CD4-positive, alpha-beta T cell treated with Interleukin-15 for 4 hours (primary cell): Measurements from ENCODE around the gene AP3S1.
"Not testable (repeated sequence)": the region's sequence is repeated elsewhere in the genome, so short reads cannot be mapped to it uniquely, and the experiment has no call there.

Experiments used
- DNase-seq: peaks from one replicate; pipeline ENCODE4 v3.0.0-alpha.2; 2020; ENCODE audit warnings: low spot score

AP3S1 gene

GRCh38 chr5:115873392-115873791 lies 31.7 kb downstream of the AP3S1 start:
- DNase-seq, result no peak

GRCh38 chr5:115875447-115875846 lies 33.7 kb downstream of the AP3S1 start:
- no peak for DNase-seq

- not testable (repeated sequence) for DNase-seq
Observed at GRCh38 chr5:115877342-115877741, 35.6 kb downstream of the AP3S1 start.

GRCh38 chr5:115882434-115882833 lies 40.7 kb downstream of the AP3S1 start:
- DNase-seq, result not testable (repeated sequence)

- DNase-seq, result no peak
Observed at GRCh38 chr5:115884704-115885103, 43.0 kb downstream of the AP3S1 start.

GRCh38 chr5:115885208-115885607 lies 43.5 kb downstream of the AP3S1 start:
- not testable (repeated sequence) for DNase-seq

- DNase-seq, result no peak
Observed at GRCh38 chr5:115888027-115888426, 46.3 kb downstream of the AP3S1 start.

GRCh38 chr5:115892021-115892420 lies 50.3 kb downstream of the AP3S1 start:
- no peak for DNase-seq

- DNase-seq, result no peak
Observed at GRCh38 chr5:115894342-115894741, 52.6 kb downstream of the AP3S1 start.

- DNase-seq, result no peak
Observed at GRCh38 chr5:115895821-115896220, 54.1 kb downstream of the AP3S1 start.

- DNase-seq, result no peak
Observed at GRCh38 chr5:115898656-115899055, 56.9 kb downstream of the AP3S1 start.

GRCh38 chr5:115907177-115907576 lies 65.4 kb downstream of the AP3S1 start:
- no peak for DNase-seq

- not testable (repeated sequence) for DNase-seq
Observed at GRCh38 chr5:115913623-115914400, 72.1 kb downstream of the AP3S1 start.

- no peak for DNase-seq
Observed at GRCh38 chr5:115920171-115920725, 78.5 kb downstream of the AP3S1 start.

- not testable (repeated sequence) for DNase-seq
Observed at GRCh38 chr5:115928578-115929407, 87.1 kb downstream of the AP3S1 start.

GRCh38 chr5:115930171-115930570 lies 88.4 kb downstream of the AP3S1 start:
- not testable (repeated sequence) for DNase-seq

- no peak for DNase-seq
Observed at GRCh38 chr5:115930630-115931337, 89.0 kb downstream of the AP3S1 start.

GRCh38 chr5:115932991-115933390 lies 91.3 kb downstream of the AP3S1 start:
- no peak for DNase-seq

- DNase-seq, result no peak
Observed at GRCh38 chr5:115934388-115934974, 92.7 kb downstream of the AP3S1 start.

- DNase-seq, result no peak
Observed at GRCh38 chr5:115936031-115936430, 94.3 kb downstream of the AP3S1 start.

- DNase-seq, result no peak
Observed at GRCh38 chr5:115939059-115939458, 97.3 kb downstream of the AP3S1 start.
